ENCODE data around the gene MTMR3.

MTMR3 gene

DNA sequence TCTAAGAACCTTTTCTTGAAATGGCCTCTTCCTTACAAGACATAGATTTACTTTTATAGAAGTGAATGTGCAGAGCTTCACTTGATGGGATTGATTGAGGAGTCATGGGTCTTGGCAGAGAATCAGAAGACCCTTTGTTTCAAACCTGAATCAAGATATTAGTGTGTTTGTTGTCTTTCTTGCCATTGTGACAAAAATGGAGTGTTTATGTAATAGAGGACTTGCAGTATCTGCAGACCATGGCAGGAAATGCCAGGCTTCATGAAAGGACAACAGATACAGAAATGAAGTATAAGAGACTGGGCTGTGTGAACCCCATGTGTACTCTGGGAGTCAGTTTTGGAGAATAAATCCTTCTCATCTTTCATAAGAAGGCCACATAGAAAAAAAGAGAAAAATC, 124.4 kb downstream of the MTMR3 start:
- Mint-ChIP-seq H3K27ac (no peak overlapping the region), H3K4me3 (no peak overlapping the region), H3K9me3 (no peaks in the 10 kb centered on the region), H3K36me3 (ENCODE audit: low read depth) (peaks cover 53% of the 10 kb centered on the region), H3K4me1 (no peaks in the 10 kb centered on the region), H3K27me3 (ENCODE audit: low read depth) (no peaks in the 10 kb centered on the region)
- TF ChIP-seq, protein P1, sequence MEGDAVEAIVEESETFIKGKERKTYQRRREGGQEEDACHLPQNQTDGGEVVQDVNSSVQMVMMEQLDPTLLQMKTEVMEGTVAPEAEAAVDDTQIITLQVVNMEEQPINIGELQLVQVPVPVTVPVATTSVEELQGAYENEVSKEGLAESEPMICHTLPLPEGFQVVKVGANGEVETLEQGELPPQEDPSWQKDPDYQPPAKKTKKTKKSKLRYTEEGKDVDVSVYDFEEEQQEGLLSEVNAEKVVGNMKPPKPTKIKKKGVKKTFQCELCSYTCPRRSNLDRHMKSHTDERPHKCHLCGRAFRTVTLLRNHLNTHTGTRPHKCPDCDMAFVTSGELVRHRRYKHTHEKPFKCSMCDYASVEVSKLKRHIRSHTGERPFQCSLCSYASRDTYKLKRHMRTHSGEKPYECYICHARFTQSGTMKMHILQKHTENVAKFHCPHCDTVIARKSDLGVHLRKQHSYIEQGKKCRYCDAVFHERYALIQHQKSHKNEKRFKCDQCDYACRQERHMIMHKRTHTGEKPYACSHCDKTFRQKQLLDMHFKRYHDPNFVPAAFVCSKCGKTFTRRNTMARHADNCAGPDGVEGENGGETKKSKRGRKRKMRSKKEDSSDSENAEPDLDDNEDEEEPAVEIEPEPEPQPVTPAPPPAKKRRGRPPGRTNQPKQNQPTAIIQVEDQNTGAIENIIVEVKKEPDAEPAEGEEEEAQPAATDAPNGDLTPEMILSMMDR (IDR thresholded peaks at IDR 0.05; ENCODE audit: unreplicated experiment in 3 of 3): no peak

DNA sequence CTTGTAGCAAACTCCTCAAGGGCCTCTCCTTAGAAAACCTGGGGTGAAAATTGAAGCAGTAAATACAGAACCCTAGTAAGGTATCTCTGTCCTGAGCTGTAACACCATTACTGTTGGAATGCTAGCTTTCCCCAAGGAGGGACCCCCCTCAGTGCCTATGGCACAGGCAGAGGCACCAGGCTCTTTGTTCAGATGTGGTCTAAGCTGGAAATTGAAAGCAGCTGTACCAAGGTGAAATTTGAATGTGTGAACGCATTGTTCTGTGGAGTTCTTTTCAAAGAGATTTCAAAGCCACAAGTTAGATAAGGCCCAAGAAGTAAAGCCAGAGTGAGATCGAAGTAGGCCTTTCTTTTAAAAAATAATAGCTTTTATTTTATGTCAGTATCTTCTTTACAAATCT, 125.4 kb downstream of the MTMR3 start:
- no peaks in the 10 kb centered on the region for H3K9me3 Mint-ChIP-seq
- no peaks in the 10 kb centered on the region for H3K27me3 Mint-ChIP-seq (ENCODE audit: low read depth)
- no peak overlapping the region for H3K27ac Mint-ChIP-seq
- H3K36me3 Mint-ChIP-seq (ENCODE audit: low read depth): peaks cover 53% of the 10 kb centered on the region
- TF ChIP-seq, protein P1 (IDR thresholded peaks at IDR 0.05; ENCODE audit: unreplicated experiment in 3 of 3): no peak
- no peaks in the 10 kb centered on the region for H3K4me1 Mint-ChIP-seq
- no peak overlapping the region for H3K4me3 Mint-ChIP-seq

DNA sequence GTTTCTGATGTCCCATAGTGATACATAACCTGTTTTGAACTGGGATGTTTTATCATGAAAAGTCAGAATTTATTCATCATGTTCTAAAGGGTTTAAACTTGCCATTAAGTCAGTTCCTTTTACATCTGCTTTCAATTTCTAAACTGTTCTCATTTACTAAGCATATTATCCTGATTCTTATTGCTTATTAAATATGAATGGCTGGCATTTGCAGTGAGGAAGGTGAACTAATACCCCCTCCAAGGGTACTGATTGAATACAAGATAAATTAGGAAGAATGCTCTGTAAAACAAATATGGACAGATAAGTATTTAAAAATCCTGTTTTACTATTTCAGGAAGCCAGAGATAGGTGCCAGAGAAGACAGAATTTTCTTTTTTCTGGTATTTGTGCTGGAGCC, 126.5 kb downstream of the MTMR3 start:
- no peak overlapping the region for H3K27ac Mint-ChIP-seq
- no peaks in the 10 kb centered on the region for H3K27me3 Mint-ChIP-seq (ENCODE audit: low read depth)
- TF ChIP-seq, protein P1 (IDR thresholded peaks at IDR 0.05; ENCODE audit: unreplicated experiment in 3 of 3): no peak
- no peaks in the 10 kb centered on the region for H3K4me1 Mint-ChIP-seq
- H3K9me3 Mint-ChIP-seq: no peaks in the 10 kb centered on the region
- no peak overlapping the region for H3K4me3 Mint-ChIP-seq
- H3K36me3 Mint-ChIP-seq (ENCODE audit: low read depth): peaks cover 54% of the 10 kb centered on the region

DNA sequence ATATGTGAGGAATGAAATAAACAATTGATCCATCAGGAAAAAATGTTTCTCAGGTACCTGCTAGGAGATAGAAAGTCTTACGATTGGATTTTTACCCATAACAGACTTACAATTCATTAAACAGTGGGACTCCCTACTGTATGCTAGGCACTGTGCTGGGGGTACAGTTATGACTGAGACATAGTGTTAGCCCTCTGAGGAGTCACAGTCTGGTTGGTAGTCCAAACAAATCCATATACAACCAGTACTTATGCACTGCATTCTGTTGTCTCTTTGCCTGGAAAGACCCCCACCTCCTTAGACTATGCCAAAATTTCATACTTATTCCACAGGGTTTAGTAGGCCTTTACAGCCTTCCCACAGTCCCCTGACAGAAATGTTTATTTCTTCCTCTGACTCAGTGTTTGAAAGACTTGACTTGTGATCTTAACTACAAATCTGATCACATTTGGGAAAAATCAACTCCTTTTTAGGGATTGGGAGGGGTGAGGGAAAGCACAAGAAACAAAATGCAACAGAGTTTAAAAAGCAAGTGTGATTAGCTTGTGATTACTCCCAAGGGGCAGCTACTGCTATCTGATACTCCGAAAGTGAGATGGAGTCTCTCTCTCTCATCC, 127.9 kb downstream of the MTMR3 start:
- peaks cover 57% of the 10 kb centered on the region for H3K36me3 Mint-ChIP-seq (ENCODE audit: low read depth)
- no peaks in the 10 kb centered on the region for H3K4me1 Mint-ChIP-seq
- TF ChIP-seq, protein P1 (IDR thresholded peaks at IDR 0.05; ENCODE audit: unreplicated experiment in 3 of 3): no peak
- H3K27me3 Mint-ChIP-seq (ENCODE audit: low read depth): no peaks in the 10 kb centered on the region
- H3K9me3 Mint-ChIP-seq: no peaks in the 10 kb centered on the region
- H3K27ac Mint-ChIP-seq: no peak overlapping the region
- H3K4me3 Mint-ChIP-seq: no peak overlapping the region

DNA sequence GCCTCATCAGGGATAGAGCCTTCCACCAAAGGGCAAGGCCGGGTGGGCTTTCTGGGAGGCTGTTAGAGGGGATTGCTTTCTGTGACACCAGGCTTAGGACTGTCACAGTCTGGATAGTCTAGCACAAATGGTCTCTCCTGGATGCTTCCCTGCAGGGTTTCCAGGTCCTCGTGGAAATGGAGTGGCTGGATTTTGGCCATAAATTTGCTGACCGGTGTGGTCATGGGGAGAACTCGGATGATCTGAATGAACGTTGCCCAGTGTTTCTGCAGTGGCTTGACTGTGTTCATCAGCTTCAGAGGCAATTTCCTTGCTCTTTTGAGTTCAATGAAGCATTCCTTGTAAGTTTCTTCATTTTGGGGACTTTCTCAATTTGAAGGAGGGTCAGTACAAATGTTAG, 130.2 kb downstream of the MTMR3 start:
- H3K4me1 Mint-ChIP-seq: no peaks in the 10 kb centered on the region
- no peaks in the 10 kb centered on the region for H3K27me3 Mint-ChIP-seq (ENCODE audit: low read depth)
- peaks cover 64% of the 10 kb centered on the region for H3K36me3 Mint-ChIP-seq (ENCODE audit: low read depth)
- H3K4me3 Mint-ChIP-seq: no peak overlapping the region
- TF ChIP-seq, protein P1 (IDR thresholded peaks at IDR 0.05; ENCODE audit: unreplicated experiment in 3 of 3): no peak
- H3K9me3 Mint-ChIP-seq: no peaks in the 10 kb centered on the region
- H3K27ac Mint-ChIP-seq: no peak overlapping the region

DNA sequence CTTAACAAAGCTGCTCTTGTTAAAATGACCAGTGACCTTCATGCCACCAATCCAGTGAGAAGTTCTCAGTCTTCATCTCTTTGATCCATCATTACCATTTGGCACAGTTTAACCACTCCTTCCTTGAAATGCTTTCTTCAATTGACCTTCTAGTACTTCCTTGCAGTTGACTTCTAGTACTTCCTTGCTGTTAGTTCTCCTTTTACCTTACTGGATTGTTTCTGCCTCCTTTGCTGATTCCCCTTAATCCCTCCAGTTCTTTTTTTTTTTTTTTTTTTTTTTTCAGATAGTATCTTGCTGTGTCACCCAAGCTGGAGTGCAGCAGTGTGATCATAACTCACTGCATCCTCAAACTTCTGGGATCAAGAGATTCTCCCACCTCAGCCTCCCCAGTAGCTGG, 131.3 kb downstream of the MTMR3 start:
- Mint-ChIP-seq H3K9me3 (no peaks in the 10 kb centered on the region), H3K4me1 (no peaks in the 10 kb centered on the region), H3K36me3 (ENCODE audit: low read depth) (peaks cover 62% of the 10 kb centered on the region), H3K27ac (no peak overlapping the region), H3K27me3 (ENCODE audit: low read depth) (no peaks in the 10 kb centered on the region), H3K4me3 (no peak overlapping the region)
- TF ChIP-seq, protein P1 (IDR thresholded peaks at IDR 0.05; ENCODE audit: unreplicated experiment in 3 of 3): no peak
